Muscle of leg (tissue), 16 donors: ENCODE data around the gene ARID3B. TPM values are rescaled to one million over a fixed set of nuclear protein-coding genes. Genes with fewer than 3 reads are reported as not detected.

ENCODE experiments used
- DNase-seq: peaks from one replicate; pipeline ENCODE4 v3.0.0; 2013
- H3K27ac ChIP-seq: one replicate; pipeline ENCODE4 v1.5.1; 2013; ENCODE audit warnings: mild to moderate bottlenecking, low read length, control low read depth
- H3K27me3 ChIP-seq: one replicate; pipeline ENCODE4 v1.6.1; 2013; ENCODE audit warnings: low read length; ENCODE audit not compliant: control insufficient read depth, insufficient read depth
- H3K36me3 ChIP-seq: one replicate; pipeline ENCODE4 v1.6.1; 2013; ENCODE audit warnings: low read length; ENCODE audit not compliant: control insufficient read depth, insufficient read depth
- H3K4me1 ChIP-seq: one replicate; pipeline ENCODE4 v1.6.1; 2013; ENCODE audit warnings: low read length; ENCODE audit not compliant: control insufficient read depth, insufficient read depth
- H3K4me3 ChIP-seq: one replicate; pipeline ENCODE4 v1.5.1; 2013; ENCODE audit warnings: low read length, control low read depth
- H3K9me3 ChIP-seq: replicated peaks from 2 replicates; pipeline ENCODE4 v1.6.1; 2013; ENCODE audit warnings: low read depth, low read length; ENCODE audit not compliant: control insufficient read depth
- WGBS: methylation state at CpG from one replicate; pipeline ENCODE4 v1.1.5; 2013; ENCODE audit warnings: missing lambda C conversion rate; ENCODE audit not compliant: insufficient coverage; 5-methylcytosine and 5-hydroxymethylcytosine counted together
- long read RNA-seq, 11 donors: transcript quantifications; one replicate each; lab custom pipeline, GENCODE V29; 2026
- polyA plus RNA-seq, 8 donors: library from polyadenylated mRNA; unstranded; fragments of 120-200 nt; gene quantifications; one replicate each; pipeline versions ENCODE4 v1.2.1 to v1.2.3, GENCODE V29; 2013; ENCODE audit warnings: inconsistent platforms in 1 of 8, low replicate concordance in 1 of 8; ENCODE audit not compliant: insufficient read length in 8 of 8, insufficient read depth in 1 of 8
- total RNA-seq: library from RNA; stranded (reverse); fragments of 120-200 nt; gene quantifications from one replicate; pipeline ENCODE4 v1.2.4, GENCODE V29; 2013

The ARID3B gene
- total RNA-seq (2.5 TPM), polyA plus RNA-seq (1 to 10 TPM; 3.5 to 6.3 (median 4.7) TPM)
- long read RNA-seq, donor 1, result 0 reads
- long read RNA-seq, donor 2, result 0 reads
- long read RNA-seq, donor 3, full-length matches to known transcripts, result 1 of 1 reads
- long read RNA-seq, donor 3, partial matches to known transcripts, result 0 of 1 reads
- long read RNA-seq, donor 3, other reads (novel, unspliced or antisense), result 0 of 1 reads
- long read RNA-seq, donor 4, result 0 reads
- long read RNA-seq, donor 5, full-length matches to known transcripts, result 1 of 1 reads
- long read RNA-seq, donor 5, partial matches to known transcripts, result 0 of 1 reads
- long read RNA-seq, donor 5, other reads (novel, unspliced or antisense), result 0 of 1 reads
- long read RNA-seq, donor 6, result 0 reads
- long read RNA-seq, donor 7, full-length matches to known transcripts, result 1 of 1 reads
- long read RNA-seq, donor 7, partial matches to known transcripts, result 0 of 1 reads
- long read RNA-seq, donor 7, other reads (novel, unspliced or antisense), result 0 of 1 reads
- long read RNA-seq, donor 8, result 0 reads
- long read RNA-seq, donor 9, partial matches to known transcripts, result 8 of 8 reads
- long read RNA-seq, donor 9, other reads (novel, unspliced or antisense), result 0 of 8 reads
- long read RNA-seq, donor 10, result 0 reads
- long read RNA-seq, donor 11, result 0 reads

GRCh38 chr15:74540761-74541493 lies at the start of gene ARID3B:
Gene ARID3B (plus strand): TSS chr15:74541220. CDS start chr15:74543937, 2,717 bp downstream.
- Histone ChIP-seq H3K4me3 (peak within 1 kb of the TSS; percentile 95), H3K27me3 (no peaks in the 10 kb centered on the region), H3K36me3 (peaks cover 2% of the 10 kb centered on the region), H3K9me3 (no peaks in the 10 kb centered on the region), H3K27ac (peak within 1 kb of the TSS; percentile 80), H3K4me1 (peaks cover 26% of the 10 kb centered on the region)
- DNase-seq, result peak; percentile 99
- WGBS, result under 1% methylated on average over 53 of the region's 73 CpGs

DNA sequence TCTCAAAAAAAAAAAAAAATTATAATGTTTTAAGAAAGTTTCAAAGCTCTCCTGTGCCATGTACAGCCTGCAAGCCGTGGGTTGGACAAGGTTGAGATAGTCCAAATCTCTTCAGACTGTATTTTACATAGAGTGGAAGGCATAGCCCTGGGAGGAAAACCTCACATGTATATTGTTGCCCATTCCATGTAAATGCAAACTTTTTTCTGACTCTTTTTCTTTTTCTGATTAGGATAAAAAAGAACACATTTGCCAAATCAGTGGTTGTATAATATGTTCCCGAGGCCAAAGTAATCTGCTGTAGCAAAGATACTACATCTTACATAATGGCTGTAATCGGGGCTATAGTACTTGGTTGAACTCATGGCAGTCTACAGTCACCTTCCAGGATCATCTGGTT lies 44.4 kb upstream of the ARID3B start:
- Histone ChIP-seq H3K9me3 (no peaks in the 10 kb centered on the region), H3K27me3 (no peaks in the 10 kb centered on the region), H3K4me3 (no peak overlapping the region), H3K4me1 (no peaks in the 10 kb centered on the region), H3K27ac (no peak overlapping the region), H3K36me3 (peaks cover 4% of the 10 kb centered on the region)
- DNase-seq, result no peak
- no CpG with 5 or more reads among the region's 3 CpGs for WGBS

- Histone ChIP-seq H3K4me3 (no peak overlapping the region), H3K27me3 (no peaks in the 10 kb centered on the region), H3K27ac (no peak overlapping the region), H3K9me3 (no peaks in the 10 kb centered on the region), H3K4me1 (no peaks in the 10 kb centered on the region), H3K36me3 (peaks cover 6% of the 10 kb centered on the region)
- DNase-seq, result no peak
- WGBS, result 100% methylated on average over 1 of the region's 2 CpGs
Measured at GRCh38 chr15:74497584-74497983, 43.4 kb upstream of the ARID3B start.

GRCh38 chr15:74499366-74499765 lies 41.7 kb upstream of the ARID3B start:
- H3K4me1 ChIP-seq, result no peaks in the 10 kb centered on the region
- H3K36me3 ChIP-seq, result peaks cover 6% of the 10 kb centered on the region
- H3K27ac ChIP-seq, result no peak overlapping the region
- no peaks in the 10 kb centered on the region for H3K27me3 ChIP-seq
- H3K9me3 ChIP-seq, result no peaks in the 10 kb centered on the region
- H3K4me3 ChIP-seq, result no peak overlapping the region
- no peak for DNase-seq
- WGBS, result no CpG with 5 or more reads among the region's 2 CpGs

DNA sequence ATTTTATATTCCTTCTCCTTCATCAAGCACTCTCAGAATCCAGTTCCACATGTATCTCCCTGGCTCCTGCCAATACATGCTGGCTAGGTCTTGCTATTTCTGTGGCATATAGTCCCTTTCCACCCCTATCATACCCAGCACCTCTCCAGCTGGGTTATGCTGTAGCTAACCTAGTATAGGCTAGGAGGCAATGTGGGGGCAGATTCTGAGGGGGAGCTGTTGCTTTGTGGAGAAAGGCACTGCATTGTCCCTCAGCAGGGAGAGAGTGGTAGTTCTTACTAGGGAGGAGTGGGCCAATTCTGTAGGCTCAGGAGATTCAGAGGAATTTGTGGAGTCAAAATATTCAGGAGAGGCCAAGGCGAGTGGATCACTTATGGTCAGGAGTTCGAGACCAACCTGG lies 40.6 kb upstream of the ARID3B start:
- Histone ChIP-seq H3K4me1 (no peaks in the 10 kb centered on the region), H3K4me3 (no peak overlapping the region), H3K27ac (no peak overlapping the region), H3K9me3 (no peaks in the 10 kb centered on the region), H3K36me3 (peaks cover 8% of the 10 kb centered on the region), H3K27me3 (no peaks in the 10 kb centered on the region)
- WGBS, result no CpG with 5 or more reads among the region's 2 CpGs
- no peak for DNase-seq

GRCh38 chr15:74502301-74502700 lies 38.7 kb upstream of the ARID3B start:
- no peaks in the 10 kb centered on the region for H3K9me3 ChIP-seq
- no peaks in the 10 kb centered on the region for H3K27me3 ChIP-seq
- no peak overlapping the region for H3K4me3 ChIP-seq
- WGBS, result 100% methylated on average over 1 of the region's 3 CpGs
- DNase-seq, result no peak
- H3K4me1 ChIP-seq, result no peaks in the 10 kb centered on the region
- peaks cover 11% of the 10 kb centered on the region for H3K36me3 ChIP-seq
- H3K27ac ChIP-seq, result no peak overlapping the region

DNA sequence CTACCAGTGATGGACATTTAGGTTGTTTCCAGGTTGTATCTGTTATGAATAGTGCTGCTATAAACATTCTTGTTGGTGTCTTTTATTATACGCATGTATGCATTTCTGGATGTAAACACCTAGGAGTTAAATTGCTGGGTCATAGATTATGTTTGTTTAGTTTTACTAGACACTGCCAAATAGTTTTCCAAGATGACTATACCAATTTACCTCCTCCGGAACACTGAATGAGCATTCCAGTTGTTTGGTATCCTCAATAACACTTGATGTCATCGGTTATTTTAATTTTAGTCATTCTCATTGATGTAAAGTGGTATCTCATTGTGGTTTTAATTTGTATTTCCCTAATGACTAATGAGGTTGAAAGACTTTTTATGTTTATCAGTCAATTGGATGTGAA lies 36.6 kb upstream of the ARID3B start:
- H3K27me3 ChIP-seq, result no peaks in the 10 kb centered on the region
- WGBS, result no CpG with 5 or more reads among the region's 3 CpGs

DNA sequence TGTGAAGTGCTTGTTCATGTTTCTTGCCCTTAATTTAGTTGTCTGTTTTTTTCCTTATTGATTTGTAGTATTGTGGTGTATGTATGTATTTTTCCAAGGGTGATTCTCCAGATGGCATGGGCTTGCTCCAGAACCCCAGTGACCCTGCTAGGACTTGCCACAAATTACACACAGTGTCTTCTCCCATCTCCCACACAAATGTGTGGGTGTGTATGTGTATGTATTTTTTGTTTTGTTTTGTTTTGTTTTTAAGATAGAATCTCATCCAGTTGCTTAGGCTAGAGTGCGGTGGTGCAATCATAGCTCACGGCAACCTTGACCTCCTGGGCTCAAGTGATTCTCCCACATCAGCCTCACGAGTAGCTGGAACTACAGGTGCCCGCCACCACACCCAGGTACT lies 36.2 kb upstream of the ARID3B start:
- no peak overlapping the region for H3K27ac ChIP-seq
- DNase-seq, result no peak
- WGBS, result 96% methylated on average over 4 of the region's 4 CpGs
- no peaks in the 10 kb centered on the region for H3K4me1 ChIP-seq
- H3K27me3 ChIP-seq, result no peaks in the 10 kb centered on the region
- no peaks in the 10 kb centered on the region for H3K9me3 ChIP-seq
- no peak overlapping the region for H3K4me3 ChIP-seq
- H3K36me3 ChIP-seq, result peaks cover 11% of the 10 kb centered on the region

More for the DNA sequence above, 36.6 kb upstream of the ARID3B start:
- H3K9me3 ChIP-seq, result no peaks in the 10 kb centered on the region
- no peaks in the 10 kb centered on the region for H3K4me1 ChIP-seq
- peaks cover 11% of the 10 kb centered on the region for H3K36me3 ChIP-seq
- no peak overlapping the region for H3K4me3 ChIP-seq
- no peak for DNase-seq
- H3K27ac ChIP-seq, result no peak overlapping the region

DNA sequence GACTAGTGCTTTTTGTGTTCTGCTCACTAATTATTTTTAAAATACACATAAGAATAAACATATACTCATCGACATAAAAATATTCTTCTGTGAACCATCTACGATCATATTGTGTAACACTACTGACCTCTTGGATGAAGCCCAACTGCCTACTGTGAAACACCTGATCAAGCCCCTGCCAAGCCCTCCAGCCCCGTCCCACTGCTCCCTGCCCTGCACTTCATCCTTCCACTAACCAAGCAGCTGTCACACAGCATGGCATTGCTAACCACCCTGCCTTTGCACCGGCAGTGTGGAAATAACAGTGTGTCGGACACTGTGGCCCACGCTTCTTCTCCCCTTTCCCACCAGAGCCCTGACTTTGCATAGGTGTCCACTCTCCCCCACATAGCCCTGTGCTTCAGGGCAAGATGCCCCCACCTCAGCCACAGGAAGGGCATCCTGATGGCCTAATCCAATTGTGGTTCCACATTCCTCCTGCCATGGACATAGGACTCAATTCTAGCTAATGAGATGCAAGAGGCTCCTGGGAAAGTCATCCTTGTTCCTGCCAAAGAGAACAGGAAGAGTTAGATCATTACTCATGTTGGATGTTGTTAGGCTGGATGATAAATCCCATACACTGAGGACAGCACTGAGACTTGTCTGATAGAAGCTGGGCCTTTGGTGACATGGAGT lies 35.0 kb upstream of the ARID3B start:
- H3K36me3 ChIP-seq, result peaks cover 11% of the 10 kb centered on the region
- WGBS, result 90% methylated on average over 5 of the region's 6 CpGs

DNA sequence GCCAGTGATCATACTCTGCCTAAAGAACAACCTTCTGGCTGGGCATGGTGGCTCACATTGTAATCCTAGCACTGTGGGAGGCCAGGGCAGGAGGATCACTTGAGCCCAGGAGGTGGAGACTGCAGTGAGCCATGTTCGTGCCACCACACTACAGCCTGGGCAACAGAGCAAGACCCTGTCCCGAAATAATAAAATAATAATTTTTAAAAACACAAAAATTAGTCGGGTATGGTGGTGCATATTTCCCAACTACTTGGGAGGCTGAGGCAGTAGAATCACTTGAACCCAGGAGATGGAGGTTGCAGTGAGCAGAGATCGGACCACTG lies 34.5 kb upstream of the ARID3B start:
- Histone ChIP-seq H3K4me3 (no peak overlapping the region), H3K4me1 (no peaks in the 10 kb centered on the region), H3K27me3 (no peaks in the 10 kb centered on the region), H3K9me3 (no peaks in the 10 kb centered on the region), H3K27ac (no peak overlapping the region), H3K36me3 (peaks cover 11% of the 10 kb centered on the region)
- DNase-seq, result no peak
- 100% methylated on average over 1 of the region's 4 CpGs for WGBS

More for the DNA sequence above, 35.0 kb upstream of the ARID3B start:
- Histone ChIP-seq H3K9me3 (no peaks in the 10 kb centered on the region), H3K27ac (no peak overlapping the region), H3K27me3 (no peaks in the 10 kb centered on the region), H3K4me1 (no peaks in the 10 kb centered on the region), H3K4me3 (no peak overlapping the region)
- DNase-seq, result no peak
